K562 (cell line): Measurements from ENCODE around the gene LCMT2. TPM values are rescaled to one million over a fixed set of nuclear protein-coding genes. Genes with fewer than 3 reads are reported as not detected.

ENCODE experiments used
- ATAC-seq: fragments of 200-7000 bp; cut with Tn5 transposase; 3 replicates; pipeline ENCODE4 v1.9.1; 2020; ENCODE audit warnings: moderate library complexity
- BruUV-seq: library from RNA; stranded (reverse); fragments of 400-500 nt; replicated peaks from 2 replicates; lab custom pipeline; 2021; lab: Mats Ljungman, UMichigan
- CTCF ChIA-PET: fragments of 300-600 bp; formaldehyde crosslinking; extraction: SDS; loops from one replicate; lab custom pipeline; 2021; ENCODE audit warnings: low intra/inter-chr PET ratio; lab: Yijun Ruan, JAX
- POLR2A ChIA-PET: fragments of 300-600, 350-650 bp; sonication (Branson Sonifier 250); formaldehyde crosslinking; extraction: SDS; loops from one replicate; lab custom pipeline; 2021; ENCODE audit warnings: antibody characterized with exemption, inconsistent platforms; lab: Yijun Ruan, JAX
- DNase-seq, 4 experiments: peaks; one replicate each; pipeline versions ENCODE4 v3.0.0 to v3.0.0-alpha.2; 2011 to 2018; ENCODE audit warnings: low spot score in 3 of 4, mixed read lengths in 3 of 4; ENCODE audit errors: extremely low read depth in 1 of 4
- FAIRE-seq: peaks from 2 replicates; lab custom pipeline; 2011; peaks lifted over from hg19 to GRCh38; lab: Jason Lieb, UNC
- H2AFZ ChIP-seq: 2 replicates; pipeline ENCODE4 v1.6.0; 2011; ENCODE audit warnings: low read depth, low read length, control low read depth, inconsistent platforms
- H3K27ac ChIP-seq: fragments of 200-600 bp; 3 replicates; pipeline ENCODE4 v1.8.0; 2011; ENCODE audit warnings: low read depth, mild to moderate bottlenecking, control low read depth, inconsistent platforms, low read length, moderate library complexity, mixed read lengths; ENCODE audit errors: extremely low read depth
- H3K27me3 ChIP-seq, 2 experiments: fragments of 300-600 bp in 1 of 2; 2 replicates in 1 of 2; 3 replicates in 1 of 2; pipeline versions ENCODE4 v1.6.0 to v1.8.0; 2011; ENCODE audit warnings: inconsistent platforms in 2 of 2, low read length in 2 of 2, mild to moderate bottlenecking in 1 of 2, mixed read lengths in 1 of 2, moderate library complexity in 1 of 2; ENCODE audit not compliant: control insufficient read depth in 2 of 2, insufficient read depth in 2 of 2
- H3K36me3 ChIP-seq: fragments of 300-600 bp; 3 replicates; pipeline ENCODE4 v1.8.0; 2011; ENCODE audit warnings: mild to moderate bottlenecking, low read length, inconsistent platforms; ENCODE audit not compliant: control insufficient read depth, insufficient read depth
- H3K4me1 ChIP-seq, 2 experiments: fragments of 200-600 bp in 1 of 2; replicated peaks in 1 of 2; 2 replicates in 1 of 2; 3 replicates in 1 of 2; pipeline versions ENCODE4 v1.5.1 to v1.8.0; 2011; ENCODE audit warnings: inconsistent platforms in 2 of 2, low read length in 2 of 2, mild to moderate bottlenecking in 1 of 2, mixed read lengths in 1 of 2, moderate library complexity in 1 of 2; ENCODE audit not compliant: control insufficient read depth in 2 of 2, insufficient read depth in 2 of 2
- H3K4me2 ChIP-seq: 2 replicates; pipeline ENCODE4 v1.6.1; 2011; ENCODE audit warnings: low read length, control low read depth, inconsistent platforms, mixed read lengths; ENCODE audit not compliant: insufficient read depth
- H3K4me3 ChIP-seq: fragments of 200-600 bp; sonication (generic), shearing (Covaris generic); 2 replicates; pipeline ENCODE4 v1.5.1; 2016; ENCODE audit warnings: control low read depth, inconsistent platforms
- H3K79me2 ChIP-seq: fragments of 200-600 bp; 3 replicates; pipeline ENCODE4 v1.8.0; 2011; ENCODE audit warnings: low read length, inconsistent platforms; ENCODE audit not compliant: control insufficient read depth, insufficient read depth
- H3K9ac ChIP-seq, 2 experiments: 2 replicates each; pipeline versions ENCODE4 v1.6.0 to v1.6.1; 2011; ENCODE audit warnings: low read depth in 2 of 2, low read length in 2 of 2, control low read depth in 1 of 2, inconsistent platforms in 1 of 2, mild to moderate bottlenecking in 1 of 2, mixed read lengths in 1 of 2; ENCODE audit not compliant: insufficient read depth in 1 of 2
- H3K9me1 ChIP-seq: one replicate; pipeline ENCODE4 v1.6.0; 2011; ENCODE audit warnings: inconsistent platforms, mild to moderate bottlenecking, low read length, moderate library complexity; ENCODE audit not compliant: control insufficient read depth, insufficient read depth
- H3K9me3 ChIP-seq: replicated peaks from 2 replicates; pipeline ENCODE4 v1.5.1; 2011; ENCODE audit warnings: low read depth, low read length, inconsistent platforms; ENCODE audit not compliant: control insufficient read depth, insufficient read depth
- H4K20me1 ChIP-seq: replicated peaks from 2 replicates; pipeline ENCODE4 v1.6.1; 2011; ENCODE audit warnings: low read length, inconsistent platforms, mixed read lengths; ENCODE audit not compliant: control insufficient read depth, insufficient read depth
- CBFA2T2 ChIP-seq: fragments of 450-650 bp; conservative IDR thresholded peaks from 2 replicates; pipeline ENCODE4 v1.6.1; 2017; ENCODE audit warnings: mild to moderate bottlenecking
- CTCF ChIP-seq, 3 experiments: IDR thresholded peaks in 2 of 3; conservative IDR thresholded peaks in 1 of 3; 2 replicates each; pipeline ENCODE4 v1.5.1; 2011 to 2012; ENCODE audit warnings: low read length in 3 of 3, mild to moderate bottlenecking in 3 of 3, control low read depth in 2 of 3, improper control_type of control experiment in 1 of 3, inconsistent platforms in 1 of 3, low read depth in 1 of 3, mixed read lengths in 1 of 3, moderate library complexity in 1 of 3; ENCODE audit not compliant: insufficient read depth in 2 of 3
- E2F4 ChIP-seq: sonication (generic); formaldehyde crosslinking; IDR thresholded peaks from 2 replicates; pipeline ENCODE4 v1.8.0; 2022; ENCODE audit warnings: mild to moderate bottlenecking, low read depth, missing genetic modification reagents
- EWSR1 ChIP-seq: fragments of 450-650 bp; IDR thresholded peaks from 2 replicates; pipeline ENCODE4 v1.6.1; 2018; ENCODE audit warnings: borderline replicate concordance, mild to moderate bottlenecking, low read depth, moderate library complexity; ENCODE audit not compliant: partially characterized antibody
- GTF2B ChIP-seq: IDR thresholded peaks from 2 replicates; pipeline ENCODE4 v1.6.1; 2011; ENCODE audit not compliant: insufficient read length; ENCODE audit errors: extremely low read depth
- NFIC ChIP-seq: fragments of 450-650 bp; IDR thresholded peaks from 2 replicates; pipeline ENCODE4 v1.6.1; 2017; ENCODE audit warnings: mild to moderate bottlenecking, inconsistent platforms
- SMC3 ChIP-seq: conservative IDR thresholded peaks from 2 replicates; pipeline ENCODE4 v1.6.1; 2011; ENCODE audit warnings: low read depth, low read length, improper control_type of control experiment; ENCODE audit not compliant: insufficient read depth
- TEAD4 ChIP-seq, 2 experiments: sonication (generic) in 1 of 2; formaldehyde crosslinking in 1 of 2; IDR thresholded peaks; 2 replicates each; pipeline versions ENCODE4 v1.6.1 to v1.8.0; 2012 to 2022; ENCODE audit warnings: borderline replicate concordance in 1 of 2, inconsistent platforms in 1 of 2, low read length in 1 of 2, mild to moderate bottlenecking in 1 of 2, missing genetic modification reagents in 1 of 2
- ZBTB33 ChIP-seq: sonication (generic); formaldehyde crosslinking; IDR thresholded peaks from 2 replicates; pipeline ENCODE4 v1.8.1; 2023; ENCODE audit warnings: mild to moderate bottlenecking, missing genetic modification reagents
- ZKSCAN3 ChIP-seq: fragments of 250-450 bp; sonication (Bioruptor Pico); IDR thresholded peaks from 2 replicates; pipeline ENCODE4 v1.4.0; 2020
- ZNF384 ChIP-seq: IDR thresholded peaks from 2 replicates; pipeline ENCODE4 v1.6.1; 2012; ENCODE audit warnings: low read depth, low read length, improper control_type of control experiment
- WGBS: fragments of 100-300 bp; shearing (Covaris generic); methylation state at CpG from one replicate; pipeline ENCODE4 v1.1.6; 2016; ENCODE audit warnings: low coverage, mixed read lengths; ENCODE audit not compliant: insufficient coverage; ENCODE audit errors: missing lambda C conversion rate; 5-methylcytosine and 5-hydroxymethylcytosine counted together
- in situ Hi-C: fragments of 300-500 bp; cut with MboI; formaldehyde crosslinking; loops from 4 replicates; pipeline ENCODE4 v1.15.0; 2018; ENCODE audit warnings: inconsistent platforms, mixed read lengths
- intact Hi-C: fragments of 100-400 bp; cut with micrococcal nuclease; formaldehyde crosslinking; loops from 2 replicates; pipeline ENCODE4 v1.14.2; 2022
- polyA plus RNA-seq, 8 experiments: library from polyadenylated mRNA; depleted of rRNA in 4 of 8; stranded (reverse) in 5 of 8; unstranded in 3 of 8; fragments of >200 nt; fragmentation: Nextera tagmentation in 2 of 8; fragmentation: Illumina TruSeq in 1 of 8; extraction: Ambion mirVana in 2 of 8; extraction: Trizol in 1 of 8; gene quantifications; 2 replicates each; pipeline versions ENCODE4 v1.2.1 to v1.2.3, GENCODE V29; 2011 to 2014; ENCODE audit warnings: inconsistent platforms in 1 of 8, missing spikeins in 1 of 8
- total RNA-seq, 7 experiments: library from RNA; depleted of rRNA in 6 of 7; stranded (reverse); fragments of >200 nt in 6 of 7; fragmentation: Illumina TruSeq in 2 of 7; extraction: Trizol in 2 of 7; gene quantifications; 2 replicates each; pipeline versions ENCODE4 v1.2.1 to v1.2.3, GENCODE V29; 2011 to 2021; ENCODE audit warnings: low replicate concordance in 1 of 7
- TF ChIP-seq, protein P1 (sequence below): IDR thresholded peaks from 2 replicates; pipeline ENCODE4 v1.6.1; 2012; ENCODE audit warnings: low read depth, low read length, improper control_type of control experiment, borderline replicate concordance

Gene LCMT2
- total and polyA plus RNA-seq, 9 of the 15 experiments (the other 6 are each of a cell fraction or from before 2014, with no cell fraction given), result 2.5 to 22.3 (median 15.2) TPM

GRCh38 chr15:43376017-43376705, 45.8 kb upstream of the LCMT2 start:
- no peak overlapping the region for H3K4me3 ChIP-seq
- ATAC-seq (peak; percentile 70), FAIRE-seq (peak; percentile 94)
- TF ChIP-seq TEAD4 (IDR thresholded peaks at IDR 0.05; ENCODE audit: low read length), result no peak
- TF ChIP-seq TEAD4 (CRISPR knock-in tag; IDR thresholded peaks at IDR 0.05; ENCODE audit: borderline replicate concordance), result no peak
- TF ChIP-seq ZBTB33 (CRISPR knock-in tag), result peak; percentile 33; the same call in 1 of the 2 replicates
- no peak for TF ChIP-seq CBFA2T2
- no peak for TF ChIP-seq ZNF384
- 0 out of 2 replicates have a peak, but pooled peaks have one; percentile 7 for TF ChIP-seq SMC3
- TF ChIP-seq GTF2B, result no peak
- TF ChIP-seq NFIC, result no peak
- peak; percentile 77 to 95 (median 82) for TF ChIP-seq CTCF (IDR thresholded peaks at IDR 0.05 in 2 of 3, conservative IDR thresholded peaks at IDR 0.05 in 1 of 3; ENCODE audit: insufficient read depth in 2 of 3, low read depth in 1 of 3, low read length in 3 of 3)
- no peak for TF ChIP-seq E2F4
- TF ChIP-seq ZKSCAN3 (CRISPR knock-in tag), result no peak
- TF ChIP-seq, protein P1, sequence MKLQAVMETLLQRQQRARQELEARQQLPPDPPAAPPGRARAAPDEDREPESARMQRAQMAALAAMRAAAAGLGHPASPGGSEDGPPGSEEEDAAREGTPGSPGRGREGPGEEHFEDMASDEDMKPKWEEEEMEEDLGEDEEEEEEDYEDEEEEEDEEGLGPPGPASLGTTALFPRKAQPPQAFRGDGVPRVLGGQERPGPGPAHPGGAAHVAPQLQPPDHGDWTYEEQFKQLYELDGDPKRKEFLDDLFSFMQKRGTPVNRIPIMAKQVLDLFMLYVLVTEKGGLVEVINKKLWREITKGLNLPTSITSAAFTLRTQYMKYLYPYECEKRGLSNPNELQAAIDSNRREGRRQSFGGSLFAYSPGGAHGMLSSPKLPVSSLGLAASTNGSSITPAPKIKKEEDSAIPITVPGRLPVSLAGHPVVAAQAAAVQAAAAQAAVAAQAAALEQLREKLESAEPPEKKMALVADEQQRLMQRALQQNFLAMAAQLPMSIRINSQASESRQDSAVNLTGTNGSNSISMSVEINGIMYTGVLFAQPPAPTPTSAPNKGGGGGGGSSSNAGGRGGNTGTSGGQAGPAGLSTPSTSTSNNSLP, result no peak
- no peak for TF ChIP-seq EWSR1

More at GRCh38 chr15:43376017-43376705, 45.8 kb upstream of the LCMT2 start:
- no peak overlapping the region for H3K27ac ChIP-seq
- H3K4me2 ChIP-seq, result no peak overlapping the region
- H2AFZ ChIP-seq, result no peak overlapping the region
- peaks cover 4 to 7% of the 10 kb centered on the region in 2 experiments; a peak in 2 of 5 replicates for H3K4me1 ChIP-seq
- no peaks in the 10 kb centered on the region for H3K9me3 ChIP-seq
- H4K20me1 ChIP-seq, result 0 out of 2 replicates have a peak, but pooled peaks cover 5% of the 10 kb centered on the region
- no peak overlapping the region for H3K9ac ChIP-seq
- no TSS peak for BruUV-seq
- no peaks in the 10 kb centered on the region for H3K9me1 ChIP-seq
- intact Hi-C loops, result no loop called here
- WGBS, result 69% methylated on average over 13 of the region's 13 CpGs
- H3K36me3 ChIP-seq, result peaks cover 73% of the 10 kb centered on the region
- CTCF ChIA-PET, result interaction anchor here (0.6 kb wide), 1 partner anchor 29 kb away, joined by 3 read pairs; no protein-coding TSS in a partner anchor
- peaks cover 55% of the 10 kb centered on the region for H3K79me2 ChIP-seq
- in situ Hi-C loops, result no loop called here
- DNase-seq, result peak; percentile 36 to 58 (median 42)
- H3K27me3 ChIP-seq, result no peaks in the 10 kb centered on the region
- POLR2A ChIA-PET, result interaction anchor here (0.6 to 1.4 kb wide), 3 partner anchors 14 to 39 kb away, joined by 3 read pairs; no protein-coding TSS in a partner anchor
